Lung (tissue), 12 donors: Measurements from ENCODE around the gene RASIP1. TPM values are rescaled to one million over a fixed set of nuclear protein-coding genes. Genes with fewer than 3 reads are reported as not detected.

Experiments used
- ATAC-seq: fragments of 200-7000 bp; cut with Tn5 transposase; one replicate; pipeline ENCODE4 v1.9.1; 2020; ENCODE audit warnings: moderate number of reproducible peaks; ENCODE audit not compliant: insufficient read depth, low FRiP score
- DNase-seq, 3 donors: peaks; one replicate each; pipeline ENCODE4 v3.0.0-alpha.2; 2013 to 2017
- H3K27ac ChIP-seq, 2 donors: one replicate each; pipeline ENCODE4 v1.5.1; 2013; ENCODE audit warnings: mild to moderate bottlenecking in 2 of 2, moderate library complexity in 2 of 2, control low read depth in 1 of 2, inconsistent platforms in 1 of 2, low read depth in 1 of 2, low read length in 1 of 2
- H3K27me3 ChIP-seq, 3 donors: one replicate each; pipeline ENCODE4 v1.5.1; 2013; ENCODE audit warnings: low read length in 2 of 3; ENCODE audit not compliant: control insufficient read depth in 3 of 3, insufficient read depth in 3 of 3
- H3K36me3 ChIP-seq, 4 donors: one replicate each; pipeline ENCODE4 v1.5.1; 2013; ENCODE audit warnings: low read length in 4 of 4, mild to moderate bottlenecking in 1 of 4, moderate library complexity in 1 of 4; ENCODE audit not compliant: control insufficient read depth in 4 of 4, insufficient read depth in 4 of 4
- H3K4me1 ChIP-seq, 5 donors: one replicate each; pipeline ENCODE4 v1.5.1; 2013; ENCODE audit warnings: low read length in 5 of 5, mild to moderate bottlenecking in 2 of 5, moderate library complexity in 1 of 5; ENCODE audit not compliant: control insufficient read depth in 5 of 5, insufficient read depth in 5 of 5
- H3K4me3 ChIP-seq: one replicate; pipeline ENCODE4 v1.5.1; 2013; ENCODE audit warnings: mild to moderate bottlenecking, control low read depth, moderate library complexity
- H3K9ac ChIP-seq, 2 donors: one replicate each; pipeline ENCODE4 v1.5.1; 2013; ENCODE audit warnings: low read length in 2 of 2, control low read depth in 1 of 2; ENCODE audit not compliant: insufficient read depth in 1 of 2
- H3K9me3 ChIP-seq, 4 donors: one replicate each; pipeline ENCODE4 v1.5.1; 2013; ENCODE audit warnings: low read length in 3 of 4, mild to moderate bottlenecking in 1 of 4, moderate library complexity in 1 of 4; ENCODE audit not compliant: control insufficient read depth in 4 of 4, insufficient read depth in 3 of 4
- whole genome bisulfite sequencing, 2 donors: extraction: QIAGEN DNeasy Blood & Tissue Kit; methylation state at CpG; one replicate each; pipeline ENCODE4 v1.1.7; 2013; 5-methylcytosine and 5-hydroxymethylcytosine counted together
- polyA plus RNA-seq, 2 donors: library from polyadenylated mRNA; stranded (reverse); fragments of 200-250 nt; gene quantifications; one replicate each; pipeline ENCODE4 v1.2.1, GENCODE V29; 2013
- total RNA-seq, 2 donors: library from RNA; depleted of rRNA in 1 of 2; stranded (reverse); fragments of >200 nt in 1 of 2; gene quantifications; one replicate each; pipeline ENCODE4 v1.2.1, GENCODE V29; 2014 to 2021
- TF ChIP-seq, protein P1 (sequence below): IDR thresholded peaks from 2 replicates; pipeline ENCODE4 v1.5.1; 2012; ENCODE audit warnings: mild to moderate bottlenecking; ENCODE audit errors: control extremely low read depth, extremely low read depth
- donor health status: control.
- donor health status: control.
- donor health status: Bipolar disorder and iron deficiency.
- donor health status: healthy.
- donor health status: DM: yes; HTN: yes; CAD: no.

RASIP1 gene
- total and polyA plus RNA-seq, 4 donors: 24.7 to 37.9 (median 29.5) TPM

GRCh38 chr19:48672994-48673393 is 67.4 kb downstream of the RASIP1 start, which contains the start of gene NTN5:
NTN5 (minus strand) TSS chr19:48673017; CDS start chr19:48670986, 2,031 bp downstream.
- Histone ChIP-seq H3K36me3 (no peaks in the 10 kb centered on the region), H3K9me3 (no peaks in the 10 kb centered on the region), H3K4me1 (peaks cover 0 to 12% (median 5%) of the 10 kb centered on the region in 5 donors), H3K27ac (no peak within 1 kb of the TSS), H3K9ac (no peak within 1 kb of the TSS), H3K27me3 (no peaks in the 10 kb centered on the region), H3K4me3 (no peak within 1 kb of the TSS)
- WGBS, 2 donors: 80 to 83% methylated on average over 25 of the region's 25 CpGs
- TF ChIP-seq, protein P1, sequence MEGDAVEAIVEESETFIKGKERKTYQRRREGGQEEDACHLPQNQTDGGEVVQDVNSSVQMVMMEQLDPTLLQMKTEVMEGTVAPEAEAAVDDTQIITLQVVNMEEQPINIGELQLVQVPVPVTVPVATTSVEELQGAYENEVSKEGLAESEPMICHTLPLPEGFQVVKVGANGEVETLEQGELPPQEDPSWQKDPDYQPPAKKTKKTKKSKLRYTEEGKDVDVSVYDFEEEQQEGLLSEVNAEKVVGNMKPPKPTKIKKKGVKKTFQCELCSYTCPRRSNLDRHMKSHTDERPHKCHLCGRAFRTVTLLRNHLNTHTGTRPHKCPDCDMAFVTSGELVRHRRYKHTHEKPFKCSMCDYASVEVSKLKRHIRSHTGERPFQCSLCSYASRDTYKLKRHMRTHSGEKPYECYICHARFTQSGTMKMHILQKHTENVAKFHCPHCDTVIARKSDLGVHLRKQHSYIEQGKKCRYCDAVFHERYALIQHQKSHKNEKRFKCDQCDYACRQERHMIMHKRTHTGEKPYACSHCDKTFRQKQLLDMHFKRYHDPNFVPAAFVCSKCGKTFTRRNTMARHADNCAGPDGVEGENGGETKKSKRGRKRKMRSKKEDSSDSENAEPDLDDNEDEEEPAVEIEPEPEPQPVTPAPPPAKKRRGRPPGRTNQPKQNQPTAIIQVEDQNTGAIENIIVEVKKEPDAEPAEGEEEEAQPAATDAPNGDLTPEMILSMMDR: no peak
- DNase-seq (no peak), ATAC-seq (no peak)

- Histone ChIP-seq H3K9me3 (no peaks in the 10 kb centered on the region), H3K36me3 (no peaks in the 10 kb centered on the region), H3K9ac (no peak overlapping the region), H3K27me3 (no peaks in the 10 kb centered on the region), H3K27ac (no peak overlapping the region), H3K4me3 (no peak overlapping the region), H3K4me1 (peaks cover 0 to 12% (median 5%) of the 10 kb centered on the region in 5 donors)
- WGBS, 2 donors: 77 to 90% methylated on average over 10 of the region's 10 CpGs
- no peak for ATAC-seq
- no peak for DNase-seq
- TF ChIP-seq, protein P1: no peak
Observed at GRCh38 chr19:48671446-48671995, 68.9 kb downstream of the RASIP1 start.

DNA sequence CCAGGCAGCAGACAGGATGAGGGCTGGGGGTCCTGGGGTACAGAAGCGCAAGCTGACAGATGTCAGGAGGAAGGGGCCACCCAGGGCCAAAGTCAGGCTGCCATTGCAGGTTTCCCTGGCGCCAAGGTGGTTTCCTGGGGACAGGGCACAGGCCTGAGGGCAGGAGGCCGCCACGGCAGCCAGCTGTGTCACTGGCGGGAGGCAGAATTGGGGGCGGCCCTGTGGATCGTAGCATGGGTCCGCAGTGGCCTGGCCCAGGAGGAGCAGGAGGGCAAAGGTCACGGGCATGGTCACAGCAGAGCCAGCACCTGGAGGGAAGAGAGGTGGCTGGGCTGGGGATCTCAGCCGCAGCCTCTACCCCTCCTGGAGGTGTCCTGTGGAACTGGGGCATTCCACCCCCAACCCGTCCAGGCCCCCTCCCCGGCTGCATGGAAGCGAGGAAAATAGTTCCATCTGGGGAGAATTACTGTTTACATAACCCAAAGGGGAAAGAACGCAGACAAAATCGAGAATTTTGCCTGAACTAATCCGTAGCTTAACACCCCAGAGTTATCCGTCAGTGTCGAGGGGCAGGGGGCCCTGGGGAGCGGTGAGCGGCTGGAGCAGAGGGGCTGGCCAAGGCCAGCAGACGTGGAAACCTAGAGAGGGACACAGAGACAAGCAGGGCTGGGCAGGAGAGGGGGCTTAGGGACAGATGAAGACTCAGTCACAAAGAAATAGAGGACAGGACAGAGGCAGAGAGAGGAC is 69.5 kb downstream of the RASIP1 start:
- Histone ChIP-seq H3K9me3 (no peaks in the 10 kb centered on the region), H3K4me3 (no peak overlapping the region), H3K27me3 (no peaks in the 10 kb centered on the region), H3K36me3 (no peaks in the 10 kb centered on the region), H3K4me1 (peaks cover 0 to 12% (median 5%) of the 10 kb centered on the region in 5 donors), H3K9ac (no peak overlapping the region), H3K27ac (no peak overlapping the region)
- ATAC-seq (no peak), DNase-seq (no peak)
- TF ChIP-seq, protein P1: no peak
- whole genome bisulfite sequencing, 2 donors: 89 to 91% methylated on average over 21 of the region's 21 CpGs

Other genes starting within 250 kb of the RASIP1 start
- gene LMTK3, start 228.8 kb downstream of the RASIP1 start, total RNA-seq: 10 to 100 TPM in 1 of 2 donors, 1 to 10 TPM in 1; 3.1 to 10.7 TPM
- gene LMTK3, start 228.8 kb downstream of the RASIP1 start, polyA plus RNA-seq: 1 to 10 TPM; 1.9 to 6.5 TPM
- gene SULT2B1, start 188.4 kb downstream of the RASIP1 start, total RNA-seq: 10 to 100 TPM in 1 of 2 donors, 1 to 10 TPM in 1; 1.2 to 10.5 TPM
- gene SULT2B1, start 188.4 kb downstream of the RASIP1 start, polyA plus RNA-seq: 10 to 100 TPM; 10.9 to 22.9 TPM
- gene SPACA4, start 133.9 kb downstream of the RASIP1 start, total RNA-seq: not detected
- gene SPACA4, start 133.9 kb downstream of the RASIP1 start, polyA plus RNA-seq: under 1 TPM; 0.03 to 0.16 TPM
- gene FAM83E, start 125.5 kb downstream of the RASIP1 start, total RNA-seq: 10 to 100 TPM; 22.2 to 41.1 TPM
- 10 to 100 TPM; 32.3 to 43.8 TPM for gene FAM83E, start 125.5 kb downstream of the RASIP1 start, polyA plus RNA-seq
- gene RPL18, start 121.4 kb downstream of the RASIP1 start, total RNA-seq: 1,000 to 10,000 TPM; 1,019 to 1,119 TPM
- gene RPL18, start 121.4 kb downstream of the RASIP1 start, polyA plus RNA-seq: 1,000 to 10,000 TPM; 1,696 to 3,542 TPM
- 10 to 100 TPM; 10.3 to 35.3 TPM for gene SPHK2, start 121.1 kb downstream of the RASIP1 start, total RNA-seq
- gene SPHK2, start 121.1 kb downstream of the RASIP1 start, polyA plus RNA-seq: 10 to 100 TPM; 18.3 to 19.8 TPM
- gene DBP, start 103.2 kb downstream of the RASIP1 start, total RNA-seq: 10 to 100 TPM in 1 of 2 donors, 1 to 10 TPM in 1; 9.4 to 10.3 TPM
- 10 to 100 TPM in 1 of 2 donors, 1 to 10 TPM in 1; 6.8 to 16.8 TPM for gene DBP, start 103.2 kb downstream of the RASIP1 start, polyA plus RNA-seq
- gene CA11, start 94.4 kb downstream of the RASIP1 start, total RNA-seq: 1 to 10 TPM in 1 of 2 donors, under 1 TPM in 1; 0.88 to 5.4 TPM
- 10 to 100 TPM in 1 of 2 donors, 1 to 10 TPM in 1; 4.8 to 13.0 TPM for gene CA11, start 94.4 kb downstream of the RASIP1 start, polyA plus RNA-seq
- gene NTN5, start 67.6 kb downstream of the RASIP1 start, total RNA-seq: under 1 TPM; 0.26 to 0.28 TPM
- under 1 TPM; 0.11 to 0.28 TPM for gene NTN5, start 67.6 kb downstream of the RASIP1 start, polyA plus RNA-seq
- 1 to 10 TPM in 1 of 2 donors, under 1 TPM in 1; 0.40 to 5.6 TPM for gene FUT2, start 44.6 kb downstream of the RASIP1 start, total RNA-seq
- gene FUT2, start 44.6 kb downstream of the RASIP1 start, polyA plus RNA-seq: 1 to 10 TPM; 4.4 to 6.5 TPM
- gene MAMSTR, start 20.9 kb downstream of the RASIP1 start, total RNA-seq: 1 to 10 TPM; 1.3 to 1.5 TPM
- gene MAMSTR, start 20.9 kb downstream of the RASIP1 start, polyA plus RNA-seq: 1 to 10 TPM in 1 of 2 donors, under 1 TPM in 1; 0.48 to 1.2 TPM
- 1 to 10 TPM; 1.2 to 3.1 TPM for gene IZUMO1, start 6.3 kb upstream of the RASIP1 start, total RNA-seq
- 1 to 10 TPM in 1 of 2 donors, under 1 TPM in 1; 0.97 to 2.4 TPM for gene IZUMO1, start 6.3 kb upstream of the RASIP1 start, polyA plus RNA-seq
- gene FUT1, start 12.0 kb upstream of the RASIP1 start, total RNA-seq: 10 to 100 TPM in 1 of 2 donors, 1 to 10 TPM in 1; 5.1 to 12.4 TPM
- 1 to 10 TPM; 5.5 to 8.6 TPM for gene FUT1, start 12.0 kb upstream of the RASIP1 start, polyA plus RNA-seq
- gene FGF21, start 14.9 kb upstream of the RASIP1 start, total RNA-seq: not detected
- not detected for gene FGF21, start 14.9 kb upstream of the RASIP1 start, polyA plus RNA-seq
- gene BCAT2, start 70.4 kb upstream of the RASIP1 start, total RNA-seq: 10 to 100 TPM; 36.5 to 93.7 TPM
- 10 to 100 TPM; 63.9 to 72.7 TPM for gene BCAT2, start 70.4 kb upstream of the RASIP1 start, polyA plus RNA-seq
- gene HSD17B14, start 95.9 kb upstream of the RASIP1 start, total RNA-seq: 10 to 100 TPM; 12.8 to 17.9 TPM
- 10 to 100 TPM in 1 of 2 donors, 1 to 10 TPM in 1; 9.0 to 39.1 TPM for gene HSD17B14, start 95.9 kb upstream of the RASIP1 start, polyA plus RNA-seq
- 10 to 100 TPM in 1 of 2 donors, 1 to 10 TPM in 1; 8.4 to 57.7 TPM for gene PLEKHA4, start 128.0 kb upstream of the RASIP1 start, total RNA-seq
- gene PLEKHA4, start 128.0 kb upstream of the RASIP1 start, polyA plus RNA-seq: 10 to 100 TPM; 19.3 to 22.0 TPM
- 100 to 1,000 TPM; 101 to 104 TPM for gene PPP1R15A, start 131.8 kb upstream of the RASIP1 start, total RNA-seq
- 100 to 1,000 TPM; 203 to 208 TPM for gene PPP1R15A, start 131.8 kb upstream of the RASIP1 start, polyA plus RNA-seq
- gene TULP2, start 158.1 kb upstream of the RASIP1 start, total RNA-seq: under 1 TPM; 0.31 to 0.54 TPM
- gene TULP2, start 158.1 kb upstream of the RASIP1 start, polyA plus RNA-seq: under 1 TPM; 0.13 to 0.20 TPM
- 100 to 1,000 TPM; 214 to 346 TPM for gene NUCB1, start 159.7 kb upstream of the RASIP1 start, total RNA-seq
- gene NUCB1, start 159.7 kb upstream of the RASIP1 start, polyA plus RNA-seq: 100 to 1,000 TPM; 362 to 367 TPM
- gene DHDH, start 193.1 kb upstream of the RASIP1 start, total RNA-seq: 1 to 10 TPM in 1 of 2 donors, under 1 TPM in 1; 0.51 to 2.8 TPM
- gene DHDH, start 193.1 kb upstream of the RASIP1 start, polyA plus RNA-seq: 1 to 10 TPM in 1 of 2 donors, under 1 TPM in 1; 1.00 to 6.0 TPM
- 100 to 1,000 TPM in 1 of 2 donors, 10 to 100 TPM in 1; 25.9 to 109 TPM for gene BAX, start 214.3 kb upstream of the RASIP1 start, total RNA-seq
- 100 to 1,000 TPM in 1 of 2 donors, 10 to 100 TPM in 1; 99.0 to 121 TPM for gene BAX, start 214.3 kb upstream of the RASIP1 start, polyA plus RNA-seq
- gene FTL, start 224.7 kb upstream of the RASIP1 start, total RNA-seq: 1,000 to 10,000 TPM; 2,880 to 6,540 TPM
- gene FTL, start 224.7 kb upstream of the RASIP1 start, polyA plus RNA-seq: over 10,000 TPM; 17,775 to 22,369 TPM